B cell (primary cell): ENCODE data around the gene KPNB1. TPM values are rescaled to one million over a fixed set of nuclear protein-coding genes. Genes with fewer than 3 reads are reported as not detected.

Experiments used
- ATAC-seq: fragments of 200-7000 bp; cut with Tn5 transposase; one replicate; pipeline ENCODE4 v1.10.0; 2021; ENCODE audit warnings: low read depth, mild to moderate bottlenecking, moderate number of reproducible peaks, moderate library complexity
- CTCF ChIA-PET: fragments of 350-600 bp; sonication (Branson Sonifier 250); formaldehyde crosslinking; loops from one replicate; lab custom pipeline; 2021; ENCODE audit warnings: antibody characterized with exemption, inconsistent platforms; lab: Charles Lee
- POLR2A ChIA-PET: fragments of 350-600 bp; sonication (Branson Sonifier 250); formaldehyde crosslinking; loops from one replicate; lab custom pipeline; 2021; ENCODE audit warnings: antibody characterized with exemption; lab: Charles Lee
- DNase-seq: peaks from one replicate; pipeline ENCODE4 v3.0.0; 2013
- H2AFZ ChIP-seq: 2 replicates; pipeline ENCODE4 v1.6.1; 2012; ENCODE audit warnings: mild to moderate bottlenecking, low read depth, low read length; ENCODE audit not compliant: insufficient read depth, poor library complexity, severe bottlenecking
- H3K27ac ChIP-seq, 2 donors: 1 replicate in 1 of 2; 2 replicates in 1 of 2; pipeline ENCODE4 v1.5.1; 2012 to 2013; ENCODE audit warnings: low read length in 2 of 2, mild to moderate bottlenecking in 2 of 2, moderate library complexity in 1 of 2
- H3K27me3 ChIP-seq, 4 experiments: fragments of 200-600 bp in 1 of 4; sonication (generic) in 1 of 4; replicated peaks in 1 of 4; 1 replicate in 2 of 4; 2 replicates in 2 of 4; pipeline versions ENCODE4 v1.6.1 to v1.7.0; 2013 to 2016; ENCODE audit warnings: low read length in 3 of 4, mild to moderate bottlenecking in 2 of 4, mixed read lengths in 1 of 4, moderate library complexity in 1 of 4; ENCODE audit not compliant: insufficient read depth in 4 of 4, control insufficient read depth in 3 of 4; ENCODE audit errors: control extremely low read depth in 1 of 4
- H3K36me3 ChIP-seq, 2 experiments: replicated peaks in 1 of 2; 1 replicate in 1 of 2; 2 replicates in 1 of 2; pipeline versions ENCODE4 v1.6.1 to v1.7.1; 2013; ENCODE audit warnings: low read length in 1 of 2; ENCODE audit not compliant: insufficient read depth in 2 of 2, control insufficient read depth in 1 of 2; ENCODE audit errors: control extremely low read depth in 1 of 2, extremely low read depth in 1 of 2
- H3K4me1 ChIP-seq, 2 donors: fragments of 200-600 bp in 1 of 2; sonication (generic) in 1 of 2; 1 replicate in 1 of 2; 2 replicates in 1 of 2; pipeline versions ENCODE4 v1.5.1 to v1.6.1; 2013 to 2017; ENCODE audit warnings: low read length in 2 of 2; ENCODE audit not compliant: control insufficient read depth in 2 of 2, insufficient read depth in 2 of 2
- H3K4me2 ChIP-seq: replicated peaks from 2 replicates; pipeline ENCODE3; 2012; ENCODE audit warnings: mild to moderate bottlenecking, low read depth, low read length; ENCODE audit not compliant: poor library complexity, severe bottlenecking
- H3K4me3 ChIP-seq, 5 experiments: fragments of 200-600 bp in 1 of 5; sonication (generic) in 1 of 5; 1 replicate in 3 of 5; 2 replicates in 2 of 5; pipeline versions ENCODE4 v1.5.1 to v1.7.0; 2011 to 2016; ENCODE audit warnings: low read length in 4 of 5, mild to moderate bottlenecking in 4 of 5, low read depth in 2 of 5, control low read depth in 1 of 5, moderate library complexity in 1 of 5; ENCODE audit not compliant: insufficient read depth in 1 of 5; ENCODE audit errors: control extremely low read depth in 1 of 5, extremely low read depth in 1 of 5
- H3K79me2 ChIP-seq: fragments of 200-600 bp; sonication (generic); one replicate; pipeline ENCODE4 v1.6.0; 2016; ENCODE audit warnings: low read length; ENCODE audit not compliant: control insufficient read depth, insufficient read depth
- H3K9ac ChIP-seq: fragments of 200-600 bp; sonication (generic); 2 replicates; pipeline ENCODE4 v1.6.1; 2017; ENCODE audit warnings: mild to moderate bottlenecking, low read length, moderate library complexity
- H3K9me3 ChIP-seq, 3 donors: one replicate each; pipeline versions ENCODE4 v1.6.1 to v1.7.1; 2013; ENCODE audit warnings: low read length in 2 of 3; ENCODE audit not compliant: control insufficient read depth in 2 of 3, insufficient read depth in 1 of 3; ENCODE audit errors: control extremely low read depth in 1 of 3
- H4K20me1 ChIP-seq: 2 replicates; pipeline ENCODE4 v1.6.0; 2012; ENCODE audit warnings: mild to moderate bottlenecking, low read length; ENCODE audit not compliant: insufficient read depth, control insufficient read depth, poor library complexity, severe bottlenecking
- H3K27ac Mint-ChIP-seq: one replicate; pipeline ENCODE4 v1.8.0; 2021; ENCODE audit warnings: mixed read lengths
- H3K27me3 Mint-ChIP-seq: one replicate; pipeline ENCODE4 v1.8.0; 2021; ENCODE audit warnings: mixed read lengths
- H3K4me1 Mint-ChIP-seq: one replicate; pipeline ENCODE4 v1.8.0; 2021; ENCODE audit warnings: mixed read lengths
- H3K4me3 Mint-ChIP-seq: one replicate; pipeline ENCODE4 v1.8.0; 2021; ENCODE audit warnings: mixed read lengths
- H3K9me3 Mint-ChIP-seq: one replicate; pipeline ENCODE4 v1.8.0; 2022; ENCODE audit warnings: mixed read lengths; ENCODE audit not compliant: insufficient read depth
- CTCF ChIP-seq: fragments of 200-600 bp; IDR thresholded peaks from one replicate; pipeline ENCODE4 v1.8.0; 2022; ENCODE audit warnings: antibody characterized with exemption, mild to moderate bottlenecking
- EZH2 ChIP-seq: IDR thresholded peaks from 2 replicates; pipeline ENCODE4 v1.6.1; 2012; ENCODE audit warnings: borderline replicate concordance, low read depth, mild to moderate bottlenecking, moderate library complexity, low read length; ENCODE audit not compliant: insufficient read depth, poor library complexity, severe bottlenecking
- WGBS: methylation state at CpG from one replicate; pipeline ENCODE4 v1.1.5; 2013; ENCODE audit warnings: missing lambda C conversion rate; ENCODE audit not compliant: insufficient coverage; 5-methylcytosine and 5-hydroxymethylcytosine counted together
- intact Hi-C: fragments of 100-400 bp; cut with micrococcal nuclease; formaldehyde crosslinking; loops from one replicate; pipeline ENCODE4 v1.10.0; 2022
- polyA plus RNA-seq: library from polyadenylated mRNA; depleted of rRNA; stranded (reverse); fragments of >200 nt; gene quantifications from 2 replicates; pipeline ENCODE4 v1.2.3, GENCODE V29; 2012
- total RNA-seq, 2 donors: library from RNA; stranded (reverse); fragments of 120-200 nt in 1 of 2; gene quantifications; 1 replicate in 1 of 2; 2 replicates in 1 of 2; pipeline versions ENCODE4 v1.2.3 to v1.2.4, GENCODE V29; 2013 to 2022

The KPNB1 gene
- total and polyA plus RNA-seq, 2 donors (not counting 1 experiment from before 2014, with no cell fraction given) = 60.6 to 278 TPM

GRCh38 chr17:47624727-47625068 is 25.0 kb upstream of the KPNB1 start:
- Mint-ChIP-seq H3K9me3 (no peaks in the 10 kb centered on the region), H3K4me3 (no peak overlapping the region), H3K27me3 (no peaks in the 10 kb centered on the region), H3K4me1 (no peaks in the 10 kb centered on the region), H3K27ac (no peak overlapping the region)
- Histone ChIP-seq H3K27me3 (no peaks in the 10 kb centered on the region), H3K9ac (no peak overlapping the region), H3K79me2 (no peaks in the 10 kb centered on the region), H3K4me3 (no peak overlapping the region), H3K4me1 (no peaks in the 10 kb centered on the region), H3K27ac (no peak overlapping the region), H2AFZ (no peak overlapping the region), H3K36me3 (peaks cover 3 to 25% of the 10 kb centered on the region in 2 experiments), H3K9me3 (no peaks in the 10 kb centered on the region), H4K20me1 (no peaks in the 10 kb centered on the region), H3K4me2 (no peak overlapping the region)
- no peak for TF ChIP-seq EZH2
- TF ChIP-seq CTCF = no peak
- ATAC-seq = no peak
- POLR2A ChIA-PET = interaction anchor here (0.6 kb wide), 1 partner anchor 254 kb away, joined by 4 read pairs; no protein-coding TSS in a partner anchor
- no peak for DNase-seq
- CTCF ChIA-PET = interaction anchor here (0.7 to 4.7 kb wide), 2 partner anchors 10 to 308 kb away, joined by 3 to 28 read pairs; no protein-coding TSS in a partner anchor
- 0% methylated on average over 1 of the region's 1 CpG for WGBS
- intact Hi-C loops = no loop called here

- Histone ChIP-seq H3K9me3 (no peaks in the 10 kb centered on the region), H3K4me1 (no peaks in the 10 kb centered on the region), H2AFZ (no peak overlapping the region), H4K20me1 (no peaks in the 10 kb centered on the region), H3K4me2 (no peak overlapping the region), H3K4me3 (no peak overlapping the region), H3K79me2 (no peaks in the 10 kb centered on the region), H3K27ac (no peak overlapping the region), H3K27me3 (no peaks in the 10 kb centered on the region), H3K9ac (no peak overlapping the region), H3K36me3 (peaks cover 0 to 4% of the 10 kb centered on the region in 2 experiments)
- ATAC-seq (no peak), DNase-seq (no peak)
- WGBS = 100% methylated on average over 1 of the region's 8 CpGs
- intact Hi-C loops = no loop called here
- H3K9me3 Mint-ChIP-seq = no peaks in the 10 kb centered on the region
- H3K4me1 Mint-ChIP-seq = no peaks in the 10 kb centered on the region
- no peak for TF ChIP-seq EZH2
- no peak overlapping the region for H3K27ac Mint-ChIP-seq
- no peak overlapping the region for H3K4me3 Mint-ChIP-seq
- ChIA-PET POLR2A (no interaction called here), CTCF (interaction anchor here (1.9 to 4.7 kb wide), 2 partner anchors 13 to 36 kb away, joined by 5 to 28 read pairs; no protein-coding TSS in a partner anchor)
- H3K27me3 Mint-ChIP-seq = no peaks in the 10 kb centered on the region
Measured at GRCh38 chr17:47628014-47628566, 21.6 kb upstream of the KPNB1 start.
